Thoracic aorta (tissue), 2 donors: Measurements from ENCODE around the gene L1TD1. TPM values are rescaled to one million over a fixed set of nuclear protein-coding genes. Genes with fewer than 3 reads are reported as not detected.
"Not testable (repeated sequence)": the region's sequence is repeated elsewhere in the genome, so short reads cannot be mapped to it uniquely, and the experiment has no call there.

ENCODE experiments used
- ATAC-seq: fragments of 150-250 bp; one replicate; pipeline ENCODE4 v1.8.0; 2017; ENCODE audit warnings: low read depth; ENCODE audit not compliant: insufficient number of reproducible peaks, low FRiP score
- DNase-seq: peaks from one replicate; pipeline ENCODE4 v3.0.0-alpha.2; 2020; ENCODE audit warnings: low spot score
- H3K27ac ChIP-seq, 2 donors: fragments of 200-600 bp; sonication (generic); 1 replicate in 1 of 2; 2 replicates in 1 of 2; pipeline ENCODE4 v1.5.1; 2016; ENCODE audit warnings: mild to moderate bottlenecking in 2 of 2, moderate library complexity in 2 of 2
- H3K27me3 ChIP-seq: fragments of 200-600 bp; sonication (generic); replicated peaks from 2 replicates; pipeline ENCODE4 v1.6.0; 2016; ENCODE audit warnings: mild to moderate bottlenecking; ENCODE audit not compliant: insufficient read depth
- H3K36me3 ChIP-seq: fragments of 200-600 bp; sonication (generic); one replicate; pipeline ENCODE4 v1.5.1; 2016
- H3K4me1 ChIP-seq, 2 donors: fragments of 200-600 bp; sonication (generic); 1 replicate in 1 of 2; 2 replicates in 1 of 2; pipeline versions ENCODE4 v1.5.1 to v1.6.0; 2016; ENCODE audit warnings: low read depth in 2 of 2, mild to moderate bottlenecking in 1 of 2; ENCODE audit not compliant: control insufficient read depth in 1 of 2
- H3K4me3 ChIP-seq: fragments of 200-600 bp; sonication (generic); 2 replicates; pipeline ENCODE4 v1.5.1; 2016; ENCODE audit warnings: mild to moderate bottlenecking
- H3K9me3 ChIP-seq: fragments of 200-600 bp; sonication (generic); 2 replicates; pipeline ENCODE4 v1.5.1; 2016
- CTCF ChIP-seq: fragments of 200-600 bp; sonication (generic); IDR thresholded peaks from one replicate; pipeline ENCODE4 v1.5.1; 2019; ENCODE audit warnings: antibody characterized with exemption
- total RNA-seq, 2 donors: library from RNA; depleted of rRNA; stranded (reverse); fragments of >200 nt; gene quantifications; one replicate each; pipeline versions ENCODE4 v1.1.0 to v1.2.3, GENCODE V29; 2016

The L1TD1 gene
- total RNA-seq, 2 donors from 2014 or later, result 0.63 TPM; not detected in 1

- DNase-seq (no peak), ATAC-seq (no peak)
- H3K4me3 ChIP-seq, result no peak overlapping the region
- H3K27me3 ChIP-seq, result no peaks in the 10 kb centered on the region
- no peak for TF ChIP-seq CTCF
- H3K27ac ChIP-seq, result no peak overlapping the region
- H3K9me3 ChIP-seq, result no peaks in the 10 kb centered on the region
- H3K4me1 ChIP-seq, result no peaks in the 10 kb centered on the region
- H3K36me3 ChIP-seq, result no peaks in the 10 kb centered on the region
Measured at GRCh38 chr1:62237950-62238374, 43.3 kb downstream of the L1TD1 start.

GRCh38 chr1:62238507-62238906 is 43.9 kb downstream of the L1TD1 start:
- ATAC-seq, result no peak
- no peak for DNase-seq
- H3K36me3 ChIP-seq, result no peaks in the 10 kb centered on the region
- no peaks in the 10 kb centered on the region for H3K4me1 ChIP-seq
- H3K27ac ChIP-seq, result no peak overlapping the region
- no peak for TF ChIP-seq CTCF
- no peak overlapping the region for H3K4me3 ChIP-seq
- no peaks in the 10 kb centered on the region for H3K27me3 ChIP-seq
- H3K9me3 ChIP-seq, result no peaks in the 10 kb centered on the region

- not testable (repeated sequence) for H3K27me3 ChIP-seq, H3K27ac ChIP-seq, H3K9me3 ChIP-seq, H3K4me1 ChIP-seq, H3K4me3 ChIP-seq, DNase-seq, ATAC-seq, H3K36me3 ChIP-seq
Measured at GRCh38 chr1:62239652-62240403, 45.2 kb downstream of the L1TD1 start.

- H3K4me1 ChIP-seq, result no peaks in the 10 kb centered on the region
- no peak for TF ChIP-seq CTCF
- H3K4me3 ChIP-seq, result no peak overlapping the region
- ATAC-seq (no peak), DNase-seq (no peak)
- no peaks in the 10 kb centered on the region for H3K27me3 ChIP-seq
- no peaks in the 10 kb centered on the region for H3K36me3 ChIP-seq
- no peaks in the 10 kb centered on the region for H3K9me3 ChIP-seq
- no peak overlapping the region for H3K27ac ChIP-seq
Measured at GRCh38 chr1:62240651-62241370, 46.2 kb downstream of the L1TD1 start.

- no peaks in the 10 kb centered on the region for H3K4me1 ChIP-seq
- no peaks in the 10 kb centered on the region for H3K9me3 ChIP-seq
- no peak overlapping the region for H3K27ac ChIP-seq
- TF ChIP-seq CTCF, result no peak
- ATAC-seq (no peak), DNase-seq (no peak)
- H3K36me3 ChIP-seq, result no peaks in the 10 kb centered on the region
- H3K4me3 ChIP-seq, result no peak overlapping the region
- no peaks in the 10 kb centered on the region for H3K27me3 ChIP-seq
Measured at GRCh38 chr1:62241371-62242131, 46.9 kb downstream of the L1TD1 start.

GRCh38 chr1:62244380-62244779 is 49.7 kb downstream of the L1TD1 start:
- H3K9me3 ChIP-seq, H3K4me3 ChIP-seq, ATAC-seq, H3K36me3 ChIP-seq, H3K27ac ChIP-seq, DNase-seq, H3K27me3 ChIP-seq, H3K4me1 ChIP-seq: not testable (repeated sequence)
